DMS114 treated with DMSO at 0.1 percent for 48 hours (cell line): Measurements from ENCODE around the gene GH1.
"Not testable (repeated sequence)": the region's sequence is repeated elsewhere in the genome, so short reads cannot be mapped to it uniquely, and the experiment has no call there.

Source experiments
- DNase-seq: peaks from one replicate; lab custom pipeline; 2025; ENCODE audit not compliant: unreplicated experiment; lab: John Stamatoyannopoulos, UW

The GH1 gene

DNA sequence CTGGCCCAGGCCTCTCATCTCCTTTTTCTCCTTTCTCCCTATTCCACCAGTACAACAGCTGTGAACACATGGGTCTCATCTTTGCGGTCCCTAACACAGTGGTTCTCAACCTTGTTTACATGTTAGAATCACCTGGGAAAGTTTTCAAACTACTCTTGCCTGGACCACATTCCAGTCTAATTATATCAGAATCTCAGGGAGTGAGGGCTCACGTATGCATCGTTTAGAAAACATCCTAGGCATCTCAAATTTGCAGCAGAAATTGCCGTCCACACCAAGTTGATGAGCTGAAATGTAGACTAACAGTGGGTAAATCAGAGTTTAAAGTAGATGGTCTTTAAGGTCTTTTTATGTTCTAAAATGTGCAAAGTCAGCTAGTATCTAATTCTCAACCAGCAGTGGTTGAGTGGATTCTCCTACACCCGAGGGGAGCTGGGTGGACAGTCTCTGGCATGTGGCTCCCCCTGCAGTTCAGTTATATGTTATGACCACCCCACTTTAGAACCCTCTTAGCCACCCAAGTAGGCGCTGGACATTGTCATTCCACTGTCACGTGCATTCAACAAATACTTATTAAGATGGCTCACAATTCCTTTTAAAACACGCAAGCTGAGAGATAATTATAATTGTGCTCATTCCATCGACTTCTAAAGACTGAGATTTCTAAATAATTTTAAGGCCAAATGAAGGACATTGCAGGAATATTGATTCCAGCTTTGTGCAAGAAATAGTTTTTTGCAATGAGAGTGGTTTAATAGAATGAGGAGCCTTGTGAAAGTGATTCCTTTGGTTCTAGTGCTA, 48.9 kb downstream of the GH1 start:
- DNase-seq = not testable (repeated sequence)
